Activated CD8-positive, alpha-beta T cell treated with anti-CD3 and anti-CD28 coated beads for 36 hours (primary cell): ENCODE results near the gene ACTL8. TPM values are rescaled to one million over a fixed set of nuclear protein-coding genes. Genes with fewer than 3 reads are reported as not detected.

Experiments used
- ATAC-seq: fragments of 200-7000 bp; cut with Tn5 transposase; one replicate; pipeline ENCODE4 v1.10.0; 2021; ENCODE audit warnings: mild to moderate bottlenecking, moderate library complexity
- CTCF ChIA-PET: fragments of 350-600 bp; sonication (Branson Sonifier 250); formaldehyde crosslinking; loops from one replicate; lab custom pipeline; 2021; ENCODE audit warnings: antibody characterized with exemption; lab: Charles Lee
- POLR2A ChIA-PET: fragments of 350-600 bp; sonication (Branson Sonifier 250); formaldehyde crosslinking; loops from one replicate; lab custom pipeline; 2021; ENCODE audit warnings: antibody characterized with exemption; lab: Charles Lee
- DNase-seq: peaks from one replicate; pipeline ENCODE4 v3.0.0-alpha.2; 2020
- H3K27ac Mint-ChIP-seq: one replicate; pipeline ENCODE4 v1.8.0; 2021; ENCODE audit warnings: mild to moderate bottlenecking, mixed read lengths
- H3K27me3 Mint-ChIP-seq: one replicate; pipeline ENCODE4 v1.8.0; 2021; ENCODE audit warnings: mixed read lengths
- H3K36me3 Mint-ChIP-seq: one replicate; pipeline ENCODE4 v1.8.0; 2021; ENCODE audit warnings: low read depth, mixed read lengths
- H3K4me1 Mint-ChIP-seq: one replicate; pipeline ENCODE4 v1.8.0; 2021; ENCODE audit warnings: low read depth, mixed read lengths
- H3K4me3 Mint-ChIP-seq: one replicate; pipeline ENCODE4 v1.8.0; 2021; ENCODE audit warnings: mild to moderate bottlenecking, moderate library complexity, mixed read lengths
- H3K9me3 Mint-ChIP-seq: one replicate; pipeline ENCODE4 v1.8.0; 2021; ENCODE audit warnings: mixed read lengths
- intact Hi-C: fragments of 100-400 bp; cut with micrococcal nuclease; formaldehyde crosslinking; loops from one replicate; pipeline ENCODE4 v1.10.0; 2022
- total RNA-seq, 2 experiments: library from RNA; stranded (reverse); gene quantifications; one replicate each; pipeline ENCODE4 v1.2.3, GENCODE V29; 2021
- TF ChIP-seq, protein P1 (sequence below): fragments of 200-600 bp; IDR thresholded peaks from one replicate; pipeline ENCODE4 v1.8.0; 2022; ENCODE audit warnings: antibody characterized with exemption, mild to moderate bottlenecking

ACTL8 gene
- total RNA-seq, 2 experiments from 2014 or later, result not detected

GRCh38 chr1:17828991-17829390, 73.9 kb downstream of the ACTL8 start:
- Mint-ChIP-seq H3K27ac (no peak overlapping the region), H3K4me1 (no peaks in the 10 kb centered on the region), H3K27me3 (peaks cover 13% of the 10 kb centered on the region), H3K4me3 (no peak overlapping the region), H3K9me3 (no peaks in the 10 kb centered on the region), H3K36me3 (no peaks in the 10 kb centered on the region)
- TF ChIP-seq, protein P1, sequence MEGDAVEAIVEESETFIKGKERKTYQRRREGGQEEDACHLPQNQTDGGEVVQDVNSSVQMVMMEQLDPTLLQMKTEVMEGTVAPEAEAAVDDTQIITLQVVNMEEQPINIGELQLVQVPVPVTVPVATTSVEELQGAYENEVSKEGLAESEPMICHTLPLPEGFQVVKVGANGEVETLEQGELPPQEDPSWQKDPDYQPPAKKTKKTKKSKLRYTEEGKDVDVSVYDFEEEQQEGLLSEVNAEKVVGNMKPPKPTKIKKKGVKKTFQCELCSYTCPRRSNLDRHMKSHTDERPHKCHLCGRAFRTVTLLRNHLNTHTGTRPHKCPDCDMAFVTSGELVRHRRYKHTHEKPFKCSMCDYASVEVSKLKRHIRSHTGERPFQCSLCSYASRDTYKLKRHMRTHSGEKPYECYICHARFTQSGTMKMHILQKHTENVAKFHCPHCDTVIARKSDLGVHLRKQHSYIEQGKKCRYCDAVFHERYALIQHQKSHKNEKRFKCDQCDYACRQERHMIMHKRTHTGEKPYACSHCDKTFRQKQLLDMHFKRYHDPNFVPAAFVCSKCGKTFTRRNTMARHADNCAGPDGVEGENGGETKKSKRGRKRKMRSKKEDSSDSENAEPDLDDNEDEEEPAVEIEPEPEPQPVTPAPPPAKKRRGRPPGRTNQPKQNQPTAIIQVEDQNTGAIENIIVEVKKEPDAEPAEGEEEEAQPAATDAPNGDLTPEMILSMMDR, result no peak
- no peak for ATAC-seq
- intact Hi-C loops, result loop anchor here (10.0 kb wide), 1 partner anchor 164 kb away; no protein-coding TSS in a partner anchor
- DNase-seq, result no peak
- ChIA-PET POLR2A (no interaction called here), CTCF (interaction anchor here (5.7 kb wide), 1 partner anchor 168 kb away, joined by 20 read pairs; no protein-coding TSS in a partner anchor)

DNA sequence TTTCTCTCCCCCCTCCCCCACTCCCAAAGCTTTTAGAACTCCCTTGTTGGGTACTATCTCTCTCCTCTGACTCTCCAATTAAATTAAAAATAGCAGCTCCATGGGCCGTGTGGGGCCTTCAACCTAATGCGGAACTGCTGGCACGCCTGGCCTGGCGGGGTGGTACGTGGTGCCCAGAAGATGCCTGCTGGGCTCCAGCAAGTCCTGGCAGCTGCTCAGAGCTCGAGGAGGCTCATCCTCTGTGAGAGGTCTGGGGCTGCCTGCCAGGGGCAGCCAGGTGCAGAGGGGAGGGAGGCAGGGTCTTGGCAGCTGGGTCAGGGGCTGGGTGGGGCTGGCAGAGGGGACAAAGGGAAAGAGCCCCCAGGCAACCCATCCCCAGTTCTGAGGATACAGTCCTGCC, 74.4 kb downstream of the ACTL8 start:
- H3K27me3 Mint-ChIP-seq, result peaks cover 13% of the 10 kb centered on the region
- intact Hi-C loops, result loop anchor here (10.0 kb wide), 1 partner anchor 165 kb away; no protein-coding TSS in a partner anchor
- no peaks in the 10 kb centered on the region for H3K4me1 Mint-ChIP-seq
- TF ChIP-seq, protein P1, result no peak
- CTCF ChIA-PET, result interaction anchor here (5.7 kb wide), 1 partner anchor 169 kb away, joined by 20 read pairs; no protein-coding TSS in a partner anchor
- POLR2A ChIA-PET, result no interaction called here
- DNase-seq (no peak), ATAC-seq (no peak)
- no peak overlapping the region for H3K4me3 Mint-ChIP-seq
- H3K27ac Mint-ChIP-seq, result no peak overlapping the region
- H3K36me3 Mint-ChIP-seq, result no peaks in the 10 kb centered on the region
- H3K9me3 Mint-ChIP-seq, result no peaks in the 10 kb centered on the region

GRCh38 chr1:17831597-17831996, 76.5 kb downstream of the ACTL8 start:
- Mint-ChIP-seq H3K27ac (no peak overlapping the region), H3K36me3 (no peaks in the 10 kb centered on the region), H3K9me3 (no peaks in the 10 kb centered on the region), H3K27me3 (peaks cover 11% of the 10 kb centered on the region), H3K4me1 (no peaks in the 10 kb centered on the region), H3K4me3 (no peak overlapping the region)
- ChIA-PET POLR2A (no interaction called here), CTCF (no interaction called here)
- DNase-seq (peak; percentile 31), ATAC-seq (no peak)
- intact Hi-C loops, result no loop called here
- TF ChIP-seq, protein P1, result no peak

GRCh38 chr1:17833661-17834501, 78.7 kb downstream of the ACTL8 start:
- Mint-ChIP-seq H3K27me3 (peaks cover 4% of the 10 kb centered on the region), H3K27ac (no peak overlapping the region), H3K4me3 (no peak overlapping the region), H3K4me1 (no peaks in the 10 kb centered on the region), H3K36me3 (no peaks in the 10 kb centered on the region), H3K9me3 (no peaks in the 10 kb centered on the region)
- intact Hi-C loops, result no loop called here
- CTCF ChIA-PET, result interaction anchor here (0.6 kb wide), 1 partner anchor 173 kb away, joined by 3 read pairs; no protein-coding TSS in a partner anchor
- POLR2A ChIA-PET, result no interaction called here
- DNase-seq (no peak), ATAC-seq (no peak)
- TF ChIP-seq, protein P1, result no peak

GRCh38 chr1:17834561-17835100, 79.5 kb downstream of the ACTL8 start:
- Mint-ChIP-seq H3K27ac (no peak overlapping the region), H3K4me3 (no peak overlapping the region), H3K9me3 (no peaks in the 10 kb centered on the region), H3K36me3 (no peaks in the 10 kb centered on the region), H3K4me1 (no peaks in the 10 kb centered on the region), H3K27me3 (peaks cover 4% of the 10 kb centered on the region)
- intact Hi-C loops, result no loop called here
- ChIA-PET POLR2A (interaction anchor here (0.9 kb wide), 1 partner anchor 13 kb away, joined by 3 read pairs; no protein-coding TSS in a partner anchor), CTCF (no interaction called here)
- DNase-seq (no peak), ATAC-seq (no peak)
- TF ChIP-seq, protein P1, result no peak
